HepG2 (cell line): Measurements from ENCODE around the gene KDM3B. TPM values are rescaled to one million over a fixed set of nuclear protein-coding genes. Genes with fewer than 3 reads are reported as not detected.

Experiments used
- BATF2 ChIP-seq: sonication (generic); formaldehyde crosslinking; IDR thresholded peaks from 2 replicates; pipeline ENCODE4 v1.8.0; 2022; ENCODE audit warnings: mild to moderate bottlenecking, missing genetic modification reagents, moderate library complexity
- CREM ChIP-seq, 2 experiments: sonication (generic) in 1 of 2; formaldehyde crosslinking in 1 of 2; IDR thresholded peaks; 2 replicates each; pipeline versions ENCODE4 v1.4.0 to v1.6.1; 2016 to 2020; ENCODE audit warnings: antibody characterized with exemption in 1 of 2, mild to moderate bottlenecking in 1 of 2, missing genetic modification reagents in 1 of 2
- DR1 ChIP-seq: sonication (generic); formaldehyde crosslinking; IDR thresholded peaks from 2 replicates; pipeline ENCODE4 v1.8.0; 2021; ENCODE audit warnings: mild to moderate bottlenecking, missing genetic modification reagents, inconsistent platforms
- ELF4 ChIP-seq: sonication (generic); formaldehyde crosslinking; IDR thresholded peaks from 2 replicates; pipeline ENCODE4 v1.5.0; 2020; ENCODE audit warnings: missing genetic modification reagents, mild to moderate bottlenecking, moderate library complexity, borderline replicate concordance
- KDM2A ChIP-seq: sonication (generic); formaldehyde crosslinking; IDR thresholded peaks from 2 replicates; pipeline ENCODE4 v1.4.0; 2020; ENCODE audit warnings: low read depth, missing genetic modification reagents, borderline replicate concordance
- SNRNP70 ChIP-seq: fragments of 200-400 bp; formaldehyde crosslinking; IDR thresholded peaks from 2 replicates; pipeline ENCODE4 v1.6.1; 2017; ENCODE audit warnings: mild to moderate bottlenecking, low read depth, low read length, moderate library complexity
- USF2 ChIP-seq, 2 experiments: sonication (generic) in 1 of 2; formaldehyde crosslinking in 1 of 2; IDR thresholded peaks; 2 replicates each; pipeline versions ENCODE4 v1.5.1 to v1.6.1; 2011 to 2020; ENCODE audit warnings: borderline replicate concordance in 1 of 2, low read depth in 1 of 2, low read length in 1 of 2, mild to moderate bottlenecking in 1 of 2, missing genetic modification reagents in 1 of 2, moderate library complexity in 1 of 2
- XBP1 ChIP-seq: sonication (generic); formaldehyde crosslinking; IDR thresholded peaks from 2 replicates; pipeline ENCODE4 v1.5.0; 2020; ENCODE audit warnings: missing genetic modification reagents
- ZFX ChIP-seq: sonication (generic); formaldehyde crosslinking; IDR thresholded peaks from 2 replicates; pipeline ENCODE4 v1.4.0; 2020; ENCODE audit warnings: mild to moderate bottlenecking, low read depth, missing genetic modification reagents, moderate library complexity
- ZMAT3 ChIP-seq: sonication (generic); formaldehyde crosslinking; conservative IDR thresholded peaks from 2 replicates; pipeline ENCODE4 v1.7.0; 2021; ENCODE audit warnings: missing genetic modification reagents
- ZNF318 ChIP-seq: sonication (generic); formaldehyde crosslinking; IDR thresholded peaks from 2 replicates; pipeline ENCODE4 v1.4.0; 2020; ENCODE audit warnings: mild to moderate bottlenecking, missing genetic modification reagents
- ZNF484 ChIP-seq: sonication (generic); formaldehyde crosslinking; IDR thresholded peaks from 2 replicates; pipeline ENCODE4 v1.5.1; 2020; ENCODE audit warnings: mild to moderate bottlenecking, low read depth, missing genetic modification reagents, borderline replicate concordance
- ZNF558 ChIP-seq: sonication (generic); formaldehyde crosslinking; IDR thresholded peaks from 2 replicates; pipeline ENCODE4 v1.9.0; 2022; ENCODE audit warnings: mild to moderate bottlenecking, missing genetic modification reagents, borderline replicate concordance
- ZNF589 ChIP-seq: sonication (generic); formaldehyde crosslinking; conservative IDR thresholded peaks from 2 replicates; pipeline ENCODE4 v1.8.0; 2022; ENCODE audit warnings: mild to moderate bottlenecking, moderate library complexity, missing genetic modification reagents
- ZNF737 ChIP-seq: sonication (generic); formaldehyde crosslinking; IDR thresholded peaks from 2 replicates; pipeline ENCODE4 v1.5.0; 2020; ENCODE audit warnings: missing genetic modification reagents, mild to moderate bottlenecking, borderline replicate concordance
- ZSCAN25 ChIP-seq: sonication (generic); formaldehyde crosslinking; IDR thresholded peaks from 2 replicates; pipeline ENCODE4 v1.8.0; 2022; ENCODE audit warnings: mild to moderate bottlenecking, missing genetic modification reagents
- ZSCAN31 ChIP-seq: sonication (generic); formaldehyde crosslinking; IDR thresholded peaks from 2 replicates; pipeline ENCODE4 v1.5.0; 2020; ENCODE audit warnings: low read depth, mild to moderate bottlenecking, missing genetic modification reagents
- polyA plus RNA-seq, 8 experiments: library from polyadenylated mRNA; depleted of rRNA in 3 of 8; stranded (reverse) in 7 of 8; unstranded in 1 of 8; fragments of >200 nt; fragmentation: Illumina TruSeq in 4 of 8; extraction: Trizol in 4 of 8; gene quantifications; 2 replicates each; pipeline versions ENCODE4 v1.2.1 to v1.2.3, GENCODE V29; 2011 to 2016; ENCODE audit warnings: low read depth in 4 of 8, missing spikeins in 1 of 8, mixed read lengths in 1 of 8; ENCODE audit not compliant: insufficient read depth in 1 of 8
- total RNA-seq, 5 experiments: library from RNA; depleted of rRNA; stranded (reverse); fragments of >200 nt; fragmentation: Illumina TruSeq; extraction: Trizol; gene quantifications; 2 replicates each; pipeline ENCODE4 v1.2.3, GENCODE V29; 2016; ENCODE audit warnings: low read depth in 1 of 5

Gene KDM3B
- total and polyA plus RNA-seq, 2 of the 13 experiments (the other 11 are each of a cell fraction or from before 2014, with no cell fraction given): 19.7 to 34.3 TPM

- no peak for TF ChIP-seq ZNF318 (CRISPR knock-in tag)
- 0 out of 2 replicates have a peak, but pooled peaks have one; percentile 36 for TF ChIP-seq ZSCAN31 (CRISPR knock-in tag)
- peak; percentile 53; the same call in 1 of the 2 replicates for TF ChIP-seq CREM (IDR thresholded peaks at IDR 0.05)
- TF ChIP-seq CREM (CRISPR knock-in tag; IDR thresholded peaks at IDR 0.05): no peak
- TF ChIP-seq DR1 (CRISPR knock-in tag): no peak
- TF ChIP-seq ZNF484 (CRISPR knock-in tag): no peak
- TF ChIP-seq KDM2A: 0 out of 2 replicates have a peak, but pooled peaks have one; percentile 44
- no peak for TF ChIP-seq SNRNP70
- 0 out of 2 replicates have a peak, but pooled peaks have one; percentile 30 for TF ChIP-seq ZNF589
- TF ChIP-seq ELF4 (CRISPR knock-in tag): peak; percentile 71; the same call in 1 of the 2 replicates
- peak; percentile 86; the same call in 1 of the 2 replicates for TF ChIP-seq XBP1 (CRISPR knock-in tag)
- TF ChIP-seq USF2 (IDR thresholded peaks at IDR 0.05; ENCODE audit: low read depth, low read length): no peak
- no peak; the same call in 1 of the 2 replicates for TF ChIP-seq USF2 (CRISPR knock-in tag; IDR thresholded peaks at IDR 0.05; ENCODE audit: borderline replicate concordance)
- TF ChIP-seq ZMAT3 (CRISPR knock-in tag): peak; percentile 85; the same call in 1 of the 2 replicates
- peak; percentile 76 for TF ChIP-seq ZFX (CRISPR knock-in tag)
- peak; percentile 93; the same call in 1 of the 2 replicates for TF ChIP-seq ZNF558 (CRISPR knock-in tag)
- TF ChIP-seq ZSCAN25 (CRISPR knock-in tag): no peak
- TF ChIP-seq BATF2 (CRISPR knock-in tag): no peak
- 0 out of 2 replicates have a peak, but pooled peaks have one; percentile 81 for TF ChIP-seq ZNF737 (CRISPR knock-in tag)
These were observed 106.9 kb downstream of the KDM3B start (continued) for GRCh38 chr5:138459311-138459933.
